Amygdala (tissue), 56 donors: ENCODE data around the gene ST3GAL4.

Experiments used
- DNase-seq, 56 donors: peaks; one replicate each; lab custom pipeline; 2025; lab: John Stamatoyannopoulos, UW

Gene ST3GAL4

GRCh38 chr11:126461096-126461440 lies 105.6 kb downstream of the ST3GAL4 start:
- no peak for DNase-seq

GRCh38 chr11:126461996-126462395 lies 106.5 kb downstream of the ST3GAL4 start:
- no peak for DNase-seq

DNA sequence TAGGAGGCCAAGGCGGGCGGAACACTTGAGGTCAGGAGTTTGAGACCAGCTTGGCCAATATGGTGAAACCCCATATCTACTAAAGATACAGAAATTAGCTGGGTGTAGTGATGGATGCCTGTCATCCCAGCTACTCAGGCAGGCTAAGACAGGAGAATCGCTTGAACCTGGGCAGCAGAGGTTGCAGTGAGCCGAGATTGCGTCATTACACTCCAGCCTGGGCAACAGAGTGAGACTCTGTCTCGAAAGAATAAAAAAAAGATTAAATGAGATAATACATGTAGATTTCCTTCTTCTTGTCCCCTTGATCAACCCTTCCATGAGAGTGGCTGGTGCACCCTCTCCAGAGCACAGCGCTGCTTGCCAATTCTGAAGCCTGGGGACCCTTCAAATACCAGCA lies 106.9 kb downstream of the ST3GAL4 start:
- DNase-seq = no peak
